OCI-LY1 (cell line): ENCODE measurements around the gene DTX2.

Experiments
- H2AFZ ChIP-seq: fragments of 200-600 bp; sonication (generic), shearing (Covaris generic); 2 replicates; pipeline ENCODE4 v1.6.0; 2014; ENCODE audit warnings: antibody characterized with exemption, mild to moderate bottlenecking, low read length
- H3F3A ChIP-seq: fragments of 200-600 bp; sonication (generic), shearing (Covaris generic); 2 replicates; pipeline ENCODE4 v1.6.0; 2014; ENCODE audit warnings: mild to moderate bottlenecking, antibody characterized with exemption, low read length, moderate library complexity; ENCODE audit not compliant: insufficient read depth
- H3K27ac ChIP-seq: fragments of 200-600 bp; sonication (generic); 2 replicates; pipeline ENCODE4 v1.5.1; 2014; ENCODE audit warnings: low read length, mixed run types, mild to moderate bottlenecking, low read depth; ENCODE audit not compliant: poor library complexity, severe bottlenecking
- H3K27me3 ChIP-seq: fragments of 200-600 bp; sonication (generic); 2 replicates; pipeline ENCODE4 v1.6.0; 2014; ENCODE audit warnings: antibody characterized with exemption, mild to moderate bottlenecking, low read length, moderate library complexity; ENCODE audit not compliant: insufficient read depth
- H3K36me3 ChIP-seq: fragments of 200-600 bp; sonication (generic); 2 replicates; pipeline ENCODE4 v1.6.1; 2014; ENCODE audit warnings: mild to moderate bottlenecking, antibody characterized with exemption, low read length, moderate library complexity, mixed read lengths; ENCODE audit not compliant: insufficient read depth
- H3K4me1 ChIP-seq: fragments of 200-600 bp; sonication (generic); 2 replicates; pipeline ENCODE4 v1.5.1; 2014; ENCODE audit warnings: mild to moderate bottlenecking, low read length, moderate library complexity; ENCODE audit not compliant: insufficient read depth, severe bottlenecking
- H3K4me2 ChIP-seq: fragments of 200-600 bp; sonication (generic), shearing (Covaris generic); 2 replicates; pipeline ENCODE4 v1.6.1; 2014; ENCODE audit warnings: low read length
- H3K4me3 ChIP-seq: fragments of 200-600 bp; sonication (generic); 2 replicates; pipeline ENCODE4 v1.5.1; 2014; ENCODE audit warnings: low read length, low read depth, mild to moderate bottlenecking, mixed read lengths; ENCODE audit not compliant: poor library complexity, severe bottlenecking
- H3K79me2 ChIP-seq: fragments of 200-600 bp; shearing (Covaris generic); 2 replicates; pipeline ENCODE4 v1.6.1; 2016; ENCODE audit warnings: mixed run types, low read length, mixed read lengths; ENCODE audit not compliant: insufficient read depth
- H3K9ac ChIP-seq: fragments of 200-600 bp; sonication (generic), shearing (Covaris generic); 2 replicates; pipeline ENCODE4 v1.6.1; 2014; ENCODE audit warnings: mild to moderate bottlenecking, low read length, mixed read lengths
- H3K9me2 ChIP-seq: fragments of 200-600 bp; sonication (generic), shearing (Covaris generic); 2 replicates; pipeline ENCODE4 v1.6.1; 2014; ENCODE audit warnings: low read depth, mild to moderate bottlenecking, low read length, mixed read lengths
- H3K9me3 ChIP-seq: fragments of 200-600 bp; shearing (Covaris generic); 2 replicates; pipeline ENCODE4 v1.6.1; 2014; ENCODE audit warnings: low read length, mixed read lengths
- H4K20me1 ChIP-seq: fragments of 200-600 bp; sonication (generic), shearing (Covaris generic); 2 replicates; pipeline ENCODE4 v1.6.0; 2016; ENCODE audit warnings: mild to moderate bottlenecking, low read length; ENCODE audit not compliant: insufficient read depth
- EZH2 ChIP-seq: fragments of 200-600 bp; sonication (generic), shearing (Covaris generic); IDR thresholded peaks from 2 replicates; pipeline ENCODE4 v1.8.0; 2017; ENCODE audit warnings: borderline replicate concordance, mixed run types, mild to moderate bottlenecking, antibody characterized with exemption, low read length, moderate library complexity, mixed read lengths
- TF ChIP-seq, protein P1 (sequence below): fragments of 200-600 bp; sonication (generic), shearing (Covaris generic); IDR thresholded peaks from 2 replicates; pipeline ENCODE4 v1.5.1; 2017; ENCODE audit warnings: mild to moderate bottlenecking, antibody characterized with exemption, low read length, moderate library complexity, mixed read lengths

DTX2 gene

DNA sequence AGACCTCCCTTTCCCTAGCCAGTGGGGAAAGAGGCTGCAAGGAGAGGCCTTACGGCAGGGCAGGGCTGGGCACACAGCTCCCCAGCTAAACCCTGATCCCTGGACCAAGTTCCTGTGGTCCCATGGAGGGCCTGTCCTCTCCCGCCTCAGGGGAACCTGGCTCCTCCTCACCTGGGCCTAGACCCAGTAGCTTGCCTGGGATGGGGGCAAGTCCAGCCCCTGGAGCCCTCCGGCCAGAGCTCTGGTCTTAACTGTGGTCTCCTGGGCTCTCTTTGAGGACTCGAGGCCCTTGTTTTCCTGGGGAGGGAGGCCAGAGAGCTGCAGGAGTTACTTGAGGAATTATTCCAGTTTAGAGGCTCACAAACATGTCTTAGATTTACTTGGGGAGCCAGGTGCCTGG is 35.3 kb upstream of the DTX2 start:
- no peak overlapping the region for H3K4me2 ChIP-seq
- no peaks in the 10 kb centered on the region for H3K9me2 ChIP-seq
- no peaks in the 10 kb centered on the region for H3F3A ChIP-seq
- H3K9ac ChIP-seq, result no peak overlapping the region
- H3K27me3 ChIP-seq, result no peaks in the 10 kb centered on the region
- H2AFZ ChIP-seq, result no peak overlapping the region
- H3K27ac ChIP-seq, result no peak overlapping the region
- H4K20me1 ChIP-seq, result no peaks in the 10 kb centered on the region
- no peaks in the 10 kb centered on the region for H3K79me2 ChIP-seq
- no peaks in the 10 kb centered on the region for H3K4me1 ChIP-seq
- no peak overlapping the region for H3K4me3 ChIP-seq
- H3K9me3 ChIP-seq, result no peaks in the 10 kb centered on the region
- TF ChIP-seq EZH2, result no peak
- TF ChIP-seq, protein P1, sequence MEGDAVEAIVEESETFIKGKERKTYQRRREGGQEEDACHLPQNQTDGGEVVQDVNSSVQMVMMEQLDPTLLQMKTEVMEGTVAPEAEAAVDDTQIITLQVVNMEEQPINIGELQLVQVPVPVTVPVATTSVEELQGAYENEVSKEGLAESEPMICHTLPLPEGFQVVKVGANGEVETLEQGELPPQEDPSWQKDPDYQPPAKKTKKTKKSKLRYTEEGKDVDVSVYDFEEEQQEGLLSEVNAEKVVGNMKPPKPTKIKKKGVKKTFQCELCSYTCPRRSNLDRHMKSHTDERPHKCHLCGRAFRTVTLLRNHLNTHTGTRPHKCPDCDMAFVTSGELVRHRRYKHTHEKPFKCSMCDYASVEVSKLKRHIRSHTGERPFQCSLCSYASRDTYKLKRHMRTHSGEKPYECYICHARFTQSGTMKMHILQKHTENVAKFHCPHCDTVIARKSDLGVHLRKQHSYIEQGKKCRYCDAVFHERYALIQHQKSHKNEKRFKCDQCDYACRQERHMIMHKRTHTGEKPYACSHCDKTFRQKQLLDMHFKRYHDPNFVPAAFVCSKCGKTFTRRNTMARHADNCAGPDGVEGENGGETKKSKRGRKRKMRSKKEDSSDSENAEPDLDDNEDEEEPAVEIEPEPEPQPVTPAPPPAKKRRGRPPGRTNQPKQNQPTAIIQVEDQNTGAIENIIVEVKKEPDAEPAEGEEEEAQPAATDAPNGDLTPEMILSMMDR, result no peak
- no peaks in the 10 kb centered on the region for H3K36me3 ChIP-seq

DNA sequence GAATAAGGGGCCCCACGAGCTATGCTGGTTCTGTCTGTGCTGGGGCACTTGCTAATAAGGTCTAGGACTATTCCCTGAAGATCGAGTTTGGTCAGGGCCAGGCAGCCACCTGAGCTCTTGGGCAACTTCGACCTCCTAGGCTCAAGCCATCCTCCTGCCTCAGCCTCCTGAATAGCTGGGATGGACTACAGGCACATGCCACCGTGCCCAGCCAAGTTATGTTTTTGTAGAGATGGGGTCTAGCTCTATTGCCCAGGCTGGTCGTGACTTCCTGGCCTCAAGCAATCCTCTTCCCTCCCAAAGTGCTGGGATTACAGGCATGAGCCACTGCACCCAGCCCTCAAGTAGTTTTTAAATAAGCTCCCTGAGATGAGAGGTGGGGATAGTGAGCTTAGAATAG is 33.9 kb upstream of the DTX2 start:
- H3K27me3 ChIP-seq, result no peaks in the 10 kb centered on the region; the same call in 1 of the 2 replicates
- H3K4me1 ChIP-seq, result no peaks in the 10 kb centered on the region
- no peaks in the 10 kb centered on the region for H3K9me3 ChIP-seq
- no peak overlapping the region for H3K4me2 ChIP-seq
- no peaks in the 10 kb centered on the region for H3K36me3 ChIP-seq
- H3K4me3 ChIP-seq, result no peak overlapping the region
- no peaks in the 10 kb centered on the region for H4K20me1 ChIP-seq
- H3F3A ChIP-seq, result no peaks in the 10 kb centered on the region
- H3K9me2 ChIP-seq, result no peaks in the 10 kb centered on the region
- H3K9ac ChIP-seq, result no peak overlapping the region
- TF ChIP-seq EZH2, result no peak
- H3K79me2 ChIP-seq, result no peaks in the 10 kb centered on the region
- H3K27ac ChIP-seq, result no peak overlapping the region
- no peak overlapping the region for H2AFZ ChIP-seq

DNA sequence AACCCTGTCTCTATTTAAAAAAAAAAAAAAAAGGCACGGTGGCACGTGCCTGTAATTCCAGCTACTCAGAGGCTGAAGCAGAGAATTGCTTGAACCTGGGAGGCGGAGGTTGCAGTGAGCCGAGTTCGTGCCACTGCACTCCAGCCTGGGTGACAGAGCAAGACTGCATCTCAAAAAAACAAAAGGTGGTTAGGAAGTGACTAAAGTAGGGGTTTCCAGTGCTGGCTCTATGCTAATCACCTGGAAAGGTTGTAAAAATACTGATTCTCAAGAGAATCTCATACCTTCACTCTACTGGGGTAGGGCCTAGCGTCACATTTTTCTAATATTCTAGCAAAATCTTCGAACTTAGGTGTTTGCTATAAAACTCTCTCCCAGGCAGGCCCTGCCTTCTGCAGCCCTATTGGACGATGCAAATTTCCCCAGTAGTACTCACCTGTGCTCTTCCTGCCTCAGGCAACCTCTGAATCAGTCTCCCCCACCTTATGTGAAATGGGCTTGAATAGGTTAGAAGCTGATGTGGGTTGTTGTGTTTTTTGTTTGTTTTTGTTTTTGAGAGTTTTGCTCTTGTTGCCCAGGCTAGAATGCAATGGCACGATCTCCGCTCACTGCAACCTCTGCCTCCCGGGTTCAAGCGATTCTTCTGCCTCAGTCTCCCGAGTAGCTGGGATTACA is 33.2 kb upstream of the DTX2 start:
- no peaks in the 10 kb centered on the region for H3K36me3 ChIP-seq
- no peaks in the 10 kb centered on the region for H3K4me1 ChIP-seq
- H3K9ac ChIP-seq, result no peak overlapping the region
- H4K20me1 ChIP-seq, result no peaks in the 10 kb centered on the region
- no peak overlapping the region for H3K4me3 ChIP-seq
- no peaks in the 10 kb centered on the region for H3F3A ChIP-seq
- no peaks in the 10 kb centered on the region for H3K9me2 ChIP-seq
- H3K4me2 ChIP-seq, result no peak overlapping the region
- TF ChIP-seq EZH2, result no peak
- TF ChIP-seq, protein P1, result no peak
- H3K9me3 ChIP-seq, result no peaks in the 10 kb centered on the region
- H3K27me3 ChIP-seq, result no peaks in the 10 kb centered on the region; the same call in 1 of the 2 replicates
- H2AFZ ChIP-seq, result no peak overlapping the region
- no peak overlapping the region for H3K27ac ChIP-seq
- H3K79me2 ChIP-seq, result no peaks in the 10 kb centered on the region
